OCI-LY3 (cell line): Measurements from ENCODE around the gene R3HDML.

ENCODE experiments used
- H2AFZ ChIP-seq: fragments of 200-600, 300-600 bp; shearing (Covaris generic); 2 replicates; pipeline ENCODE4 v1.6.0; 2014; ENCODE audit warnings: antibody characterized with exemption, low read depth, low read length
- H3K27ac ChIP-seq: fragments of 200-600, 300-600 bp; sonication (generic); 2 replicates; pipeline ENCODE4 v1.5.1; 2014; ENCODE audit warnings: mild to moderate bottlenecking, low read length, moderate library complexity, mixed read lengths
- H3K27me3 ChIP-seq: fragments of 200-600, 300-600 bp; sonication (generic); 2 replicates; pipeline ENCODE4 v1.6.1; 2014; ENCODE audit warnings: low read depth, low read length, mixed read lengths
- H3K36me3 ChIP-seq: fragments of 200-600, 300-600 bp; sonication (generic); replicated peaks from 2 replicates; pipeline ENCODE3; 2014; ENCODE audit warnings: low read depth, low read length, mixed read lengths
- H3K4me1 ChIP-seq: fragments of 300-600, 200-600 bp; sonication (generic); 2 replicates; pipeline ENCODE4 v1.6.1; 2014; ENCODE audit warnings: low read length, mixed read lengths
- H3K4me2 ChIP-seq: fragments of 200-600, 300-600 bp; sonication (generic); 2 replicates; pipeline ENCODE4 v1.6.1; 2014; ENCODE audit warnings: low read length, mixed read lengths
- H3K4me3 ChIP-seq: fragments of 300-600, 200-600 bp; sonication (generic); 2 replicates; pipeline ENCODE4 v1.5.1; 2014; ENCODE audit warnings: antibody characterized with exemption, mild to moderate bottlenecking, low read length, moderate library complexity
- H3K79me2 ChIP-seq: fragments of 300-600, 200-600 bp; shearing (Covaris generic); 2 replicates; pipeline ENCODE4 v1.6.1; 2014; ENCODE audit warnings: mild to moderate bottlenecking, low read length, mixed read lengths
- H3K9ac ChIP-seq: fragments of 300-600, 200-600 bp; shearing (Covaris generic); 2 replicates; pipeline ENCODE4 v1.6.0; 2014; ENCODE audit warnings: mild to moderate bottlenecking, low read length, moderate library complexity
- H3K9me3 ChIP-seq: fragments of 200-600, 300-600 bp; shearing (Covaris generic); 2 replicates; pipeline ENCODE4 v1.6.1; 2014; ENCODE audit warnings: low read length, mixed read lengths; ENCODE audit not compliant: insufficient read depth
- H4K20me1 ChIP-seq: fragments of 200-600, 300-600 bp; sonication (generic); 2 replicates; pipeline ENCODE4 v1.6.1; 2016; ENCODE audit warnings: low read length, mixed read lengths; ENCODE audit not compliant: insufficient read depth
- EZH2phosphoT487 ChIP-seq: fragments of 200-600 bp; shearing (Covaris generic); IDR thresholded peaks from 2 replicates; pipeline ENCODE4 v1.6.1; 2018; ENCODE audit warnings: antibody characterized with exemption, mixed run types, low read depth
- TF ChIP-seq, protein P1 (sequence below): fragments of 200-600, 300-600 bp; sonication (generic); IDR thresholded peaks from 2 replicates; pipeline ENCODE4 v1.5.1; 2014; ENCODE audit warnings: antibody characterized with exemption, low read length, low read depth

Gene R3HDML

GRCh38 chr20:44348168-44348659 lies 11.4 kb downstream of the R3HDML start:
- Histone ChIP-seq H2AFZ (no peak overlapping the region), H3K4me1 (peaks cover 9% of the 10 kb centered on the region), H3K79me2 (no peaks in the 10 kb centered on the region), H3K9ac (no peak overlapping the region), H3K36me3 (no peaks in the 10 kb centered on the region), H4K20me1 (no peaks in the 10 kb centered on the region), H3K4me2 (no peak overlapping the region), H3K27ac (no peak overlapping the region), H3K27me3 (no peaks in the 10 kb centered on the region; the same call in 1 of the 2 replicates), H3K4me3 (no peak overlapping the region), H3K9me3 (no peaks in the 10 kb centered on the region)
- TF ChIP-seq EZH2phosphoT487 = no peak
- TF ChIP-seq, protein P1, sequence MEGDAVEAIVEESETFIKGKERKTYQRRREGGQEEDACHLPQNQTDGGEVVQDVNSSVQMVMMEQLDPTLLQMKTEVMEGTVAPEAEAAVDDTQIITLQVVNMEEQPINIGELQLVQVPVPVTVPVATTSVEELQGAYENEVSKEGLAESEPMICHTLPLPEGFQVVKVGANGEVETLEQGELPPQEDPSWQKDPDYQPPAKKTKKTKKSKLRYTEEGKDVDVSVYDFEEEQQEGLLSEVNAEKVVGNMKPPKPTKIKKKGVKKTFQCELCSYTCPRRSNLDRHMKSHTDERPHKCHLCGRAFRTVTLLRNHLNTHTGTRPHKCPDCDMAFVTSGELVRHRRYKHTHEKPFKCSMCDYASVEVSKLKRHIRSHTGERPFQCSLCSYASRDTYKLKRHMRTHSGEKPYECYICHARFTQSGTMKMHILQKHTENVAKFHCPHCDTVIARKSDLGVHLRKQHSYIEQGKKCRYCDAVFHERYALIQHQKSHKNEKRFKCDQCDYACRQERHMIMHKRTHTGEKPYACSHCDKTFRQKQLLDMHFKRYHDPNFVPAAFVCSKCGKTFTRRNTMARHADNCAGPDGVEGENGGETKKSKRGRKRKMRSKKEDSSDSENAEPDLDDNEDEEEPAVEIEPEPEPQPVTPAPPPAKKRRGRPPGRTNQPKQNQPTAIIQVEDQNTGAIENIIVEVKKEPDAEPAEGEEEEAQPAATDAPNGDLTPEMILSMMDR = no peak

DNA sequence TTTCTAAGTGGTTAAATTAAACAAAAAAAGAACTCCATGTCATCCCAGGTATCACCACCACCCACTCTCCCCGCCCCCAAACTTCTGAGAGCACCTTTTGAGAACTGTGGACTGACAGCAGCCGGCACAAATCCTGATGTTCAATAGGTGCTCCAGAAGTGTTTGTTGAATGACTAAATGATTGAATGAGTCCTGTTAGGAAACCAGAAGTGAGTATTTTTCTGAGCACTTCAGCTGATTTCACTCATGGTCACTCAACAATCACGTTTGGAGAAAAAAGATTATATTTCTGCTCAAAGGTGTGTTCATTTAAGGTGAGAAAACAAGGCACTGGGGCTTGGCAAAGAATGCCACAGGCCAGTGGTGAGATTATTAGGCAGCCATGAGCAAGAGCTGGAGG lies 12.5 kb downstream of the R3HDML start:
- no peak overlapping the region for H3K27ac ChIP-seq
- H2AFZ ChIP-seq = no peak overlapping the region
- H3K9me3 ChIP-seq = no peaks in the 10 kb centered on the region
- H3K27me3 ChIP-seq = no peaks in the 10 kb centered on the region; the same call in 1 of the 2 replicates
- TF ChIP-seq EZH2phosphoT487 = no peak
- TF ChIP-seq, protein P1 = no peak
- no peaks in the 10 kb centered on the region for H3K36me3 ChIP-seq
- no peak overlapping the region for H3K4me2 ChIP-seq
- no peaks in the 10 kb centered on the region for H3K79me2 ChIP-seq
- peaks cover 9% of the 10 kb centered on the region for H3K4me1 ChIP-seq
- no peak overlapping the region for H3K9ac ChIP-seq
- no peak overlapping the region for H3K4me3 ChIP-seq
- H4K20me1 ChIP-seq = no peaks in the 10 kb centered on the region

GRCh38 chr20:44350567-44350966 lies 13.7 kb downstream of the R3HDML start:
- Histone ChIP-seq H3K9me3 (no peaks in the 10 kb centered on the region), H3K27ac (no peak overlapping the region), H3K9ac (no peak overlapping the region), H3K4me3 (no peak overlapping the region), H4K20me1 (no peaks in the 10 kb centered on the region), H3K27me3 (peaks cover 4% of the 10 kb centered on the region; the same call in 1 of the 2 replicates), H3K36me3 (no peaks in the 10 kb centered on the region), H3K4me2 (no peak overlapping the region), H2AFZ (no peak overlapping the region), H3K79me2 (no peaks in the 10 kb centered on the region), H3K4me1 (peaks cover 9% of the 10 kb centered on the region)
- TF ChIP-seq, protein P1 = no peak
- TF ChIP-seq EZH2phosphoT487 = no peak

DNA sequence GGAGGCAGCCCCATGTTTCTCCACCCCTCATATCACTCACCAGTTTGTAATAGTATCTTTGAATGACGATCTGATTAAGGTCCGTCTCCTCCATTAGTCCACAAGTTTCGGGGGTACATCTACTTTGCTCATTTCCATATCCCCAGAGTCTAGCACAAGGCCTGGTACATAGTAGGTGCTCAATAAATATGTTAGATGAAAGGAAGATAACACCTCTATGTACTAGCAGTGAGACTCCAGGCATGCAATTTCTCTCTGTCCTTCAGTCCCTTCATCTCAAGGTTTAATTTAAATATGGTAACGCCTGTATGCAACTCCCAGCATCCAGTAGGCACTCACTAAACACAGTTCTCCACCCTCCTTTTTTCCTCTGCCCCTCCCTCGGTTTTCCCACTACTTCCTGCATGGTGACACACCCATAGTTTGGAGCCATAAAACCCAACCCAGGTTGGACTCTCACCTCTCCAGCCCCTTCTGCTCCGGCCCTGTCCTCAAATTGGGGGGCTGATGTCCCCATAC lies 18.2 kb downstream of the R3HDML start:
- no peak overlapping the region for H3K4me3 ChIP-seq
- H3K4me1 ChIP-seq = peaks cover 9% of the 10 kb centered on the region
- no peak for TF ChIP-seq EZH2phosphoT487
- no peaks in the 10 kb centered on the region for H4K20me1 ChIP-seq
- H3K9me3 ChIP-seq = no peaks in the 10 kb centered on the region
- H3K9ac ChIP-seq = no peak overlapping the region
- no peak overlapping the region for H2AFZ ChIP-seq
- H3K36me3 ChIP-seq = no peaks in the 10 kb centered on the region
- H3K27me3 ChIP-seq = peaks cover 23% of the 10 kb centered on the region
- H3K79me2 ChIP-seq = no peaks in the 10 kb centered on the region
- H3K27ac ChIP-seq = no peak overlapping the region
- no peak overlapping the region for H3K4me2 ChIP-seq
